DND-41 (cell line): ENCODE data around the gene CHADL.
"Not testable (repeated sequence)": the region's sequence is repeated elsewhere in the genome, so short reads cannot be mapped to it uniquely, and the experiment has no call there.

Experiments
- ATAC-seq: fragments of 200-7000 bp; cut with Tn5 transposase; 3 replicates; pipeline ENCODE4 v1.9.1; 2021; ENCODE audit warnings: low read depth; ENCODE audit not compliant: insufficient read depth
- DNase-seq: peaks from one replicate; pipeline ENCODE4 v3.0.0-alpha.2; 2020
- H2AFZ ChIP-seq: 2 replicates; pipeline ENCODE4 v1.6.0; 2012; ENCODE audit warnings: low read depth, low read length
- H3K27ac ChIP-seq: 2 replicates; pipeline ENCODE4 v1.5.1; 2012; ENCODE audit warnings: low read length, inconsistent platforms
- H3K27me3 ChIP-seq: fragments of 200-600 bp; sonication (generic); 2 replicates; pipeline ENCODE4 v1.6.0; 2012; ENCODE audit warnings: low read length, mild to moderate bottlenecking, inconsistent platforms; ENCODE audit not compliant: insufficient read depth, poor library complexity
- H3K36me3 ChIP-seq: 2 replicates; pipeline ENCODE4 v1.5.1; 2012; ENCODE audit warnings: low read length, inconsistent platforms; ENCODE audit not compliant: insufficient read depth
- H3K4me1 ChIP-seq: 2 replicates; pipeline ENCODE4 v1.5.1; 2012; ENCODE audit warnings: mild to moderate bottlenecking, low read length; ENCODE audit not compliant: insufficient read depth
- H3K4me2 ChIP-seq: 2 replicates; pipeline ENCODE4 v1.6.0; 2012; ENCODE audit warnings: mild to moderate bottlenecking, moderate library complexity, low read length, inconsistent platforms; ENCODE audit not compliant: insufficient read depth
- H3K4me3 ChIP-seq, 2 experiments: fragments of 200-600 bp in 1 of 2; shearing (Covaris generic) in 1 of 2; 2 replicates each; pipeline ENCODE4 v1.5.1; 2012 to 2016; ENCODE audit warnings: inconsistent platforms in 2 of 2, low read length in 2 of 2, mild to moderate bottlenecking in 2 of 2, low read depth in 1 of 2, moderate library complexity in 1 of 2
- H3K79me2 ChIP-seq: 2 replicates; pipeline ENCODE4 v1.6.0; 2012; ENCODE audit warnings: low read length, inconsistent platforms; ENCODE audit not compliant: insufficient read depth
- H3K9ac ChIP-seq: 2 replicates; pipeline ENCODE4 v1.6.0; 2012; ENCODE audit warnings: low read depth, mild to moderate bottlenecking, inconsistent platforms, low read length, moderate library complexity
- H3K9me3 ChIP-seq: 2 replicates; pipeline ENCODE4 v1.5.1; 2012; ENCODE audit warnings: low read length, moderate library complexity, mild to moderate bottlenecking, inconsistent platforms; ENCODE audit not compliant: insufficient read depth, severe bottlenecking
- H4K20me1 ChIP-seq: 2 replicates; pipeline ENCODE4 v1.6.0; 2012; ENCODE audit warnings: low read length; ENCODE audit not compliant: insufficient read depth
- EZH2 ChIP-seq: IDR thresholded peaks from 3 replicates; pipeline ENCODE4 v1.6.1; 2012; ENCODE audit warnings: borderline replicate concordance, low read depth, mild to moderate bottlenecking, moderate library complexity, low read length, inconsistent platforms; ENCODE audit not compliant: severe bottlenecking
- TF ChIP-seq, protein P1 (sequence below): IDR thresholded peaks from 2 replicates; pipeline ENCODE4 v1.5.1; 2012; ENCODE audit warnings: borderline replicate concordance, low read length, moderate library complexity, mild to moderate bottlenecking; ENCODE audit not compliant: poor library complexity, severe bottlenecking; ENCODE audit errors: extremely low read depth

The CHADL gene

DNA sequence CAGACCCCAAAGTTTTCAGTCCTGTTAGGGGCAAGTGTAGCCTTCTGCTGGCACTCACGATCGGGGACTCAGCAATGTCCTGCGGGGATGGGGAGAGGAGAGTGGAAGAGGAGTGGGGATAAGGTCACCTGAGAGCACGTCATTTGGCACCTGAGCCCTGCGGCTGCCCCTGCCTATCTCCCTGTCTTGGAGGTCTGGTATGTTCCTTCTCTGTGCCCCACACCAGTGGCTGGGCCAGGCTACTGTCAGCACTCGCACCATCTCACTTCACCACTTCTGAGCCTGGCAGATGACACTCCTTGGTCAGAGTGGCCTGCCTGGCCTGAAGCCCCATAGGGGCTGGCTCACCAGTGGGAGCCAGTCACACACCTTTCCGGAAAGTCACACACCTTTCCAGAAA lies 20.1 kb upstream of the CHADL start:
- peaks cover 49% of the 10 kb centered on the region for H4K20me1 ChIP-seq
- TF ChIP-seq EZH2 = no peak
- TF ChIP-seq, protein P1, sequence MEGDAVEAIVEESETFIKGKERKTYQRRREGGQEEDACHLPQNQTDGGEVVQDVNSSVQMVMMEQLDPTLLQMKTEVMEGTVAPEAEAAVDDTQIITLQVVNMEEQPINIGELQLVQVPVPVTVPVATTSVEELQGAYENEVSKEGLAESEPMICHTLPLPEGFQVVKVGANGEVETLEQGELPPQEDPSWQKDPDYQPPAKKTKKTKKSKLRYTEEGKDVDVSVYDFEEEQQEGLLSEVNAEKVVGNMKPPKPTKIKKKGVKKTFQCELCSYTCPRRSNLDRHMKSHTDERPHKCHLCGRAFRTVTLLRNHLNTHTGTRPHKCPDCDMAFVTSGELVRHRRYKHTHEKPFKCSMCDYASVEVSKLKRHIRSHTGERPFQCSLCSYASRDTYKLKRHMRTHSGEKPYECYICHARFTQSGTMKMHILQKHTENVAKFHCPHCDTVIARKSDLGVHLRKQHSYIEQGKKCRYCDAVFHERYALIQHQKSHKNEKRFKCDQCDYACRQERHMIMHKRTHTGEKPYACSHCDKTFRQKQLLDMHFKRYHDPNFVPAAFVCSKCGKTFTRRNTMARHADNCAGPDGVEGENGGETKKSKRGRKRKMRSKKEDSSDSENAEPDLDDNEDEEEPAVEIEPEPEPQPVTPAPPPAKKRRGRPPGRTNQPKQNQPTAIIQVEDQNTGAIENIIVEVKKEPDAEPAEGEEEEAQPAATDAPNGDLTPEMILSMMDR = no peak
- no peak for ATAC-seq
- H3K9ac ChIP-seq = no peak overlapping the region
- peaks cover 19% of the 10 kb centered on the region for H3K79me2 ChIP-seq
- peaks cover 99% of the 10 kb centered on the region for H3K36me3 ChIP-seq
- DNase-seq = no peak
- H3K4me3 ChIP-seq = no peak overlapping the region
- H3K9me3 ChIP-seq = no peaks in the 10 kb centered on the region
- H3K27me3 ChIP-seq = no peaks in the 10 kb centered on the region
- H2AFZ ChIP-seq = no peak overlapping the region
- H3K4me2 ChIP-seq = no peak overlapping the region
- no peaks in the 10 kb centered on the region for H3K4me1 ChIP-seq
- no peak overlapping the region for H3K27ac ChIP-seq

DNA sequence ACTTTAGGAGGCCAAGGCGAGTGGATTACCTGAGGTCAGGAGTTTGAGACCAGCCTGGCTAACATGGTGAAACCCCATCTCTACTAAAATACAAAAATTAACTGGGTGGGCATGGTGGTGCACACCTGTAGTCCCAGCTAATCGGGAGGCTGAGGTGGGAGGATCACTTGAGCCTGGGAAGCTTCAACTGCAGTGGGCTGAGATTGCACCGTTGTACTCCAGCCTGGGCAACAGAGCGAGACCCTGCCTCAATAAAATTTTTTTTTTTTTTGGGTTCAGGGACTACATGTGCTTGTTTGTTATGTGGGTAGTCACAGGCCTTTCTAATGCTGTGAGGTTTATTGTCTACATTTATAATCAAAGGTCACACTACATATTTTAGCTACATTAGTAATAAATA lies 19.0 kb upstream of the CHADL start:
- not testable (repeated sequence) for H3K4me2 ChIP-seq, H3K4me1 ChIP-seq, H3K9me3 ChIP-seq, DNase-seq, H3K27me3 ChIP-seq, H3K9ac ChIP-seq, H3K4me3 ChIP-seq, H2AFZ ChIP-seq, H3K27ac ChIP-seq, ATAC-seq
- Histone ChIP-seq H3K36me3 (peaks cover 99% of the 10 kb centered on the region), H3K79me2 (peaks cover 21% of the 10 kb centered on the region), H4K20me1 (peaks cover 44% of the 10 kb centered on the region)

DNA sequence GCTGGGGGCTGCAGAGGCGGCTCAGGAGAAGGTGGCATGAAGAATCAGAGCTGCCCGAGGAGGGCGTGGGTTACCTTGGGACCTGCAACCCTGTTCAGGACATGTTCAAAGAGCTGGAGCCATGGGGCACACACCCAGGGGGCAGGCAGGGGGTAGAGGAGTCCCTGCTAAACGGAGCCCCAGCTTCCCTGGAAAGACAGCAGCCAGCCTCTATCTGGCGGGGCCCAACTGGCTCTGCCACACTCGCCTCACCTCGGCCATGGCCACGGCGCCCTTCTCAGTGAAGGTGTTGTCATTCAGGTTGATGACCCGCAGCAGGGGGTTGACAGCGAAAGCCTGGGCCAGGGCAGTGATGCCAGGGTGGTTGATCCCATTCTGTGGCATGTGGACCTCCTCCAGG lies 17.0 kb upstream of the CHADL start:
- no peaks in the 10 kb centered on the region for H3K9me3 ChIP-seq
- H3K4me2 ChIP-seq = no peak overlapping the region
- peaks cover 98% of the 10 kb centered on the region for H3K36me3 ChIP-seq
- no peaks in the 10 kb centered on the region for H3K4me1 ChIP-seq
- peaks cover 31% of the 10 kb centered on the region for H4K20me1 ChIP-seq
- H3K4me3 ChIP-seq = no peak overlapping the region
- no peak overlapping the region for H3K27ac ChIP-seq
- ATAC-seq = no peak
- no peak overlapping the region for H3K9ac ChIP-seq
- DNase-seq = no peak
- TF ChIP-seq EZH2 = no peak
- TF ChIP-seq, protein P1 = no peak
- no peaks in the 10 kb centered on the region for H3K27me3 ChIP-seq
- no peak overlapping the region for H2AFZ ChIP-seq
- peaks cover 14% of the 10 kb centered on the region for H3K79me2 ChIP-seq

DNA sequence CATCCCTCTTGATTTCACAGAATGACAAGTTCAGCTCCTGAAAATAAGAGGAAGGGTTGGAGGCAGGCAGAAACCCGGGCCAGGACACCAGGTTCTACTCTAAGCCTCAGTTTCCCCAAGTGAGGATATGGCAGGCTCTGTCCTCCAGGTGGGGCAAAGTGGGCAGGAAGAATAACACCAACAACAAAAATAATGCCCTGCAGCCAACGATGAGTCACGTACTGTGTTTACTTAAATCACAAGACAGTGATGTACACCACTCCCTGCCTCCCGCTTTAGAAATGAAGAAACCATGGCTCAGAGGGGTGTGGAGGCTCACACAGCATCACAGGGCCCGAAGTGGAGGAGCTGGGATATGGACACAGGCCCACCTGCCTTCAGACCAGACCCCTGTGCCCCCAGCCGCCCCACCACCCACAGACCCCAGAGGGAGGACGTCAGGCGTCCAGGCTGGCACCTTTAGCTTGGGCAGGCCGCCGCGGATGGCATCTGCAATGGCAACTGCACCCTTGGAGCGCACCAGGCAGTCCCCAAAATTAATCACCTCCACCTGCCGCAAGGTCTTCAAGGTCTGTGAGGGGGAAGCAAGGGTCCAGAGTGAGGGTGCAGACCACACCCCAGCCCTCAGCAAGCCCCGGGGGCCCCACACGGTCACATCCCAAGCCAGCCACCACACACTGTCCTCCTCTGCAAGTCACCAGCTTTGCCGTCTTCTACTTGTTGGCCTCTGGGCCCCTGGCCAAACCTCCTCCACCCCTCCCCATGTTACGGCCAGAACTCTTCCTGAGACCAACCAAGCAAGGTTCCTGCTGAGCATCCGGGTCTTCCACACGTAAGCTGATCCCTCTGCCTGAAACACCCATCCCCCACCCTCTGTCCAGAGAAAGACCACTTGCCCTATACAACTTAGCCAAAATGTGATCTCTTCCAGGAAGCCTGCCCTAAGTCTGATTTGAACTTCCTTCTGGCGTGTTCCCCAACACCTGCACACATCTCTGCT lies 15.8 kb upstream of the CHADL start:
- no peak overlapping the region for H3K27ac ChIP-seq
- no peak overlapping the region for H3K9ac ChIP-seq
- no peak for ATAC-seq

More for the DNA sequence above, 15.8 kb upstream of the CHADL start:
- peaks cover 96% of the 10 kb centered on the region for H3K36me3 ChIP-seq
- DNase-seq = no peak
- H3K79me2 ChIP-seq = peaks cover 13% of the 10 kb centered on the region
- H4K20me1 ChIP-seq = peaks cover 23% of the 10 kb centered on the region
- no peaks in the 10 kb centered on the region for H3K27me3 ChIP-seq
- TF ChIP-seq, protein P1 = no peak
- no peak overlapping the region for H2AFZ ChIP-seq
- H3K9me3 ChIP-seq = no peaks in the 10 kb centered on the region
- H3K4me1 ChIP-seq = no peaks in the 10 kb centered on the region
- no peak overlapping the region for H3K4me2 ChIP-seq
- H3K4me3 ChIP-seq = no peak overlapping the region
